Stimulated activated memory B cell treated with anti-CD40 and anti-IgM and Interleukin-4, amounts not matched to agents 10 μg/mL and 1 μg/mL and 100 μg/mL, for 72 hours (primary cell): Measurements from ENCODE around the gene ACTL6B.
"Not testable (repeated sequence)": the region's sequence is repeated elsewhere in the genome, so short reads cannot be mapped to it uniquely, and the experiment has no call there.

ENCODE experiments used
- ATAC-seq: fragments of 150-1000 bp; cut with Tn5 transposase; 2 replicates; pipeline ENCODE4 v1.10.0; 2021
- H3K27ac Mint-ChIP-seq: one replicate; pipeline ENCODE4 v1.8.0; 2022; ENCODE audit warnings: mild to moderate bottlenecking, mixed read lengths
- H3K27me3 Mint-ChIP-seq: one replicate; pipeline ENCODE4 v1.8.0; 2022; ENCODE audit warnings: mixed read lengths
- H3K36me3 Mint-ChIP-seq: one replicate; pipeline ENCODE4 v1.8.0; 2022; ENCODE audit warnings: mixed read lengths
- H3K4me1 Mint-ChIP-seq: one replicate; pipeline ENCODE4 v1.8.0; 2022; ENCODE audit warnings: mixed read lengths
- H3K4me3 Mint-ChIP-seq: one replicate; pipeline ENCODE4 v1.8.0; 2022; ENCODE audit warnings: mild to moderate bottlenecking, moderate library complexity, mixed read lengths
- H3K9me3 Mint-ChIP-seq: one replicate; pipeline ENCODE4 v1.8.0; 2022; ENCODE audit warnings: mixed read lengths

ACTL6B gene

DNA sequence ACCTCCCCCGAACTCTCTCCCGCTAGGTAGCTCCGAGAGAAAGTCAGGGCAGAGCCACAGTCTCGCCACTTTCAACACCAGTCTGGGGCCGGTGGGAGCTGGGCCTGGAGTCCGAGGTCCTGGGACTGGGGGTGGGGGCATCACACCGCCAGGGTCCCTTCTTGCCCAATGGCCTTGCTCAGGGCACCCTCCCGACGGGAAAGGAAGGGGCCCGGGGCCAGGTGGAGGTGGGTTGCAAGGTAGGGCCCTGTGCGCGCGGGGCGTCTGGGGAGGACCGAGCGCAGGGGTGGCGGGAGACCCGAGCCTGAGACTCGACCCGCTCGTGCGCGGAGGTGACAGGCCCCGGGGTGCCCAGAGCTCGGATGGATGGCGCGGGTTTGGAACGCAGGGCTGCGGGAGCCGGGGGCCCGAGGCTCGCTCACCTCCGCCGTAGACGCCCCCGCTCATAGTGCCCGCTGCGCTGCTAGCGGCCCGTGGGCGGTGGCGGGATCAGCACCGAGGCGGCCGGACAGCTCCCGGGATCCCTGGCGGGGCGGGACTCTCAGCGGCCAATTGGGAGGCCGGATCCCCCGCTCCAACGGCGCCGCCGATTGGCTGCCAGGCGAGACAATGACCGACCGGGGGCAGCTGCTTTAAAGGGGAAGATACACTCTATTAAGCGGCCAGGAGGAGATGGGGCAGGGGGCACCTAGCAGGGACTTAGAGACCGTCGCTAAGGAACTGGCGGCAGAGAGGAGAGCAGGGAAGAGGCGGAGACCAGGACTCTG is at the start of gene ACTL6B:
TSS of gene ACTL6B (minus strand) at position 541 of the 767 bp plus-strand sequence. CDS start at position 447, 94 bp downstream.
- ATAC-seq = no peak
- Mint-ChIP-seq H3K36me3 (no peaks in the 10 kb centered on the region), H3K27me3 (peaks cover 70% of the 10 kb centered on the region)

GRCh38 chr7:100705320-100705752 is 49.1 kb upstream of the ACTL6B start:
- peak overlapping the region; percentile 96 for H3K27ac Mint-ChIP-seq
- H3K36me3 Mint-ChIP-seq = peaks cover 3% of the 10 kb centered on the region
- H3K9me3 Mint-ChIP-seq = no peaks in the 10 kb centered on the region
- no peaks in the 10 kb centered on the region for H3K27me3 Mint-ChIP-seq
- peak; percentile 84 for ATAC-seq
- peak overlapping the region; percentile 99 for H3K4me3 Mint-ChIP-seq
- H3K4me1 Mint-ChIP-seq = peaks cover 23% of the 10 kb centered on the region

More for the DNA sequence above, at the start of gene ACTL6B:
- Mint-ChIP-seq H3K27ac (no peak within 1 kb of the TSS), H3K9me3 (no peaks in the 10 kb centered on the region), H3K4me3 (no peak within 1 kb of the TSS), H3K4me1 (no peaks in the 10 kb centered on the region)

DNA sequence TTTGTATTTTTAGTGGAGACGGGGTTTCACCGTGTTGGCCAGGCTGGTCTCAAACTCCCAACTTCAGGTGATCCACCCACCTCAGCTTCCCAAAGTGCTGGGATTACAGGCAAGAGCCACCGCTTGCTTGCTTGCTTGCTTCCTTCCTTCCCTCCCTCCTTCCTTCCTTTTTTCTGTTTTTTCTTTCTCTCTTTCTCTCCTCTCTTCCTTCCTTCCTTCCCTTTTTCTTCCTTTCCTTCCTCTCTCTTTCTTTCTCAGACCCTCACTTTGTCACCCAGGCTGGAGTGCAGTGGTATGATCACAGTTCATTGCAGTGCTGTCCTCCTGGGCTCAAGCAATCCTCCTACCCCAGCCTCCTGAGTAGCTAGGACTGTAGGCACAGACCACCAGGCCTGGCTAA is 44.8 kb upstream of the ACTL6B start:
- peak overlapping the region; percentile 35 for H3K27ac Mint-ChIP-seq
- not testable (repeated sequence) for ATAC-seq, H3K9me3 Mint-ChIP-seq, H3K36me3 Mint-ChIP-seq, H3K4me1 Mint-ChIP-seq, H3K27me3 Mint-ChIP-seq, H3K4me3 Mint-ChIP-seq

DNA sequence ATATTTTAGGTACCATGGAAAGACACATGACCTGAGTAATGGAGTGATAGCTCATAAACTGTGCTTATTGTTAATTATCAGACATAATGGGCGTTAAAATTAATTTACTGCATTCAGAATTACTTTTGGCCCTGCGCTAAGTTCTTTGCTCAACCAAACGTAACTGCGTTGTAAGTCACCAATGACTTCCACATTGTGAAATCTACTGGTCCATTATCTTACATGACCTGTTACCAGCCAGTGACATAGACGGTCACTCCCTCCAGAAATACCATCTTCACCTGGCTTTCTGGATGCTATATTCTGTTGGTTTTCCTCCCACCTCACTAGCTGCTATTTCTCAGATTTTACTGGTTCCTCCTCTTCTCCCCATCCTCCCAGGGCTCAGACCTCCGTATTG is 42.8 kb upstream of the ACTL6B start:
- Mint-ChIP-seq H3K9me3 (no peaks in the 10 kb centered on the region), H3K36me3 (no peaks in the 10 kb centered on the region), H3K27ac (no peak overlapping the region), H3K27me3 (no peaks in the 10 kb centered on the region), H3K4me3 (no peak overlapping the region), H3K4me1 (peaks cover 14% of the 10 kb centered on the region)
- no peak for ATAC-seq

DNA sequence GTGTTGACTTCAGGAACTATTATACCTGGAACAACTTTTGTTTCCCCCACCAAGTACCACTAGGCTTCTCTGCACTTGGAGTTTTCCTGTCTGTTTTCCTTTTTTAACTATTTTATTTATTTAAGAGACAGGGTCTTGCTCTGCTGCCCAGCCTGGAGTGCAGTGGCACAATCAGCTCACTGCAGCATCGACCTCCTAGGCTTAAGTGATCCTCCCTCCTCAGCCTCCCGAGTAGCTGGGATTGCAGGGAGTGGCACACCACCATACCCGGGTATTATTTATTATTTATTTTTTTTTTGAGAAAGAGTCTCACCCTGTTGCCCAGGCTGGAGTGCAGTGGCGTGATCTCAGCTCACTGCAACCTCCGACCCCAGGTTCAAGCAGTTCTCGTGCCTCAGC is 39.9 kb upstream of the ACTL6B start:
- H3K4me3 Mint-ChIP-seq = no peak overlapping the region
- no peaks in the 10 kb centered on the region for H3K9me3 Mint-ChIP-seq
- no peak for ATAC-seq
- peaks cover 36% of the 10 kb centered on the region for H3K4me1 Mint-ChIP-seq
- H3K27me3 Mint-ChIP-seq = no peaks in the 10 kb centered on the region
- peak overlapping the region; percentile 74 for H3K27ac Mint-ChIP-seq
- peaks cover 5% of the 10 kb centered on the region for H3K36me3 Mint-ChIP-seq

DNA sequence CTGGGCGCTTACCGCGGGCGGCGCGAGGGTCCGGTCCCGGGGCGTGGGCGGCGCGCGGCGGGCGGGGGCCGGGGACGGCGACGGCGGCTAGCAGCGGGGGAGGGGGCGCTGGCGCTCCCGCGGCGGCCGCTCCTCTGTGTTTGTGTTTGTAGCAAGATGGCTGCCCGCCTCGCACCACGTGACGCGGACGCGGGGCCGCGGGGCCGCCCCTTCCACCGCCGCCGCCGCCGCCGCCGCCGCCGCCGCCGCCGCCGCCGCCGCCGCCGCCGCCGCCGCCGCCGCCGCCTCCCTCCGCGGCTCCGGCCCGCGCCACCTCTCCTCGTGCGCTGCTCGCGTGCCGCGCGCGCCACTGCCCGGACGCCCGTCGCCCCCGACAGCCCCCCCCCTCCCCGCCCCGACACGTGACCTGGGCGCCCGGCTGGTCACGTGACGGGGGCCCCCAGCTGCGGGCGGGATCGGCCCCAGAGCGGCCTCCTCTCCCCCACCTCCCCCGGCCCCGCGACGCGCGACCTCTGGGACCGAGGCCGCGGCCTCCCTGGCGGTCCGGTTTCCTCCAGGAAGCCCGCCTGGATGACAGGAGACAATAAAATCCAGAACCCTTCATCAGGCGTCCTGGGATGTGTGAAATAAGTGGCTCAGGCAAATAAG is 38.0 kb upstream of the ACTL6B start, which contains the start of gene GIGYF1:
TSS of gene GIGYF1 (minus strand) at position 153 of the 648 bp plus-strand sequence. CDS start 6,012 bp downstream, outside the sequence.
- Mint-ChIP-seq H3K4me3 (peak within 1 kb of the TSS; percentile 99), H3K36me3 (peaks cover 5% of the 10 kb centered on the region), H3K27me3 (no peaks in the 10 kb centered on the region), H3K27ac (peak within 1 kb of the TSS; percentile 94), H3K4me1 (peaks cover 47% of the 10 kb centered on the region), H3K9me3 (no peaks in the 10 kb centered on the region)
- ATAC-seq = peak; percentile 78

DNA sequence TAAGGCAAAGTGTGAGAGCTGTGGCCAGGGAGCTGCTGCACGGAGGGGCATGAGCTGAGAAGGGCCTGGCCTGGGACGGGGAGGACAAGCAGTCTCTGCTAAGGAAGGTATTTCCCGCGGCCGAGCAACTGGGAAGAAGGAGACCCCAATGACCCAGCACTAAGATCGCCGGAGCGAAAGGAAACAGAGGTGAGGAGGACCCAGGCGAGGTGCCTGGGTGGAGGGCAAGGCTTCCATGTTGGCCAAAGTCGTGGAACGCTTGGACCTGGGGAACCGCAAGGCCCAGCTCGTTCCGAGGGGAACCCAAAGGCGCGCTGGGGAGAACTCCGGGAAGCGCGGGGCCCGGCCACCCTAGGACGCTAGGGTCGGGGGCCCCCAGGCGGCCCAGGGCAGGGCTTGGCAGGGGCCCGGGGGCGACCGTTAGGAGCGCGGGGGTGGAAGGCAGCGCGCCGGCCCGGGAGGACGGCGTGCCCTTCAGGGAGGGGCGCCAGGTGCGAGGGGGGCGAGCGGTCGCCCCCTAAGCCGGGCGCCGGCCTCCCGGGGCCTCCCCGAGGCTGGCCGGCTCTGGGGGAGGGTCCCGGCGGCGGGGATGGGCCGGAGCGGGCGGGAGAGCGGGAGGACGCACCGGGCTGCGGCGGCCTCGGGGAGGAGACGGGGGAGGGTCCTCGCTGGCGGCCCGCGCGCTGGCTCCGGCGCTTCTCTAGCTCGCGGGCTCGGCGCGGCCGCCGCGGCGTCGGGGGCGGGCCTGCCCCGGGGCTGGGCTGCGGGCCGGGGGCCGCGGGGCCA is 37.3 kb upstream of the ACTL6B start:
- H3K27ac Mint-ChIP-seq = peak overlapping the region; percentile 94
- H3K4me1 Mint-ChIP-seq = peaks cover 54% of the 10 kb centered on the region
- no peaks in the 10 kb centered on the region for H3K9me3 Mint-ChIP-seq
- H3K36me3 Mint-ChIP-seq = peaks cover 9% of the 10 kb centered on the region
- peak; percentile 67 for ATAC-seq
- peak overlapping the region; percentile 99 for H3K4me3 Mint-ChIP-seq
- no peaks in the 10 kb centered on the region for H3K27me3 Mint-ChIP-seq

DNA sequence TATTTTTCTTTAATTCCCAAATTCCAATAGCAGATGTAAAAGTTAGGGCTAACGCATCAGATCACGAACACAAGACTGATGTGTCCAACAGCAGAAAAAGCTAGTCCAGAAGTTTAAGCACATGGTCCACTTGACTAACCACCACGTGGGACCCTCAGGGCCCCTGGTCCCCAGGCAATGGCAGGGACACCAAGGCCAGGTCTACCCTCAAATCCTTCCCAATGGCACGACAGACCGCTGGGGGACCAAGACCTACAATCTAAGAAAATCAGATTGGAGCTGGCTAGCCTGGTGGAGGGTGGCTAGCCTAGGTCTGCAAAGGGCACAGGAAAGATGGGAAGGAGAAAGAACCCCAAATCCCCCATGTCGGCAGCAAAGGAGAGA is 36.3 kb upstream of the ACTL6B start:
- ATAC-seq = no peak
- Mint-ChIP-seq H3K4me3 (peak overlapping the region; percentile 99), H3K27ac (peak overlapping the region; percentile 94), H3K27me3 (no peaks in the 10 kb centered on the region), H3K9me3 (no peaks in the 10 kb centered on the region), H3K36me3 (peaks cover 15% of the 10 kb centered on the region), H3K4me1 (peaks cover 62% of the 10 kb centered on the region)

DNA sequence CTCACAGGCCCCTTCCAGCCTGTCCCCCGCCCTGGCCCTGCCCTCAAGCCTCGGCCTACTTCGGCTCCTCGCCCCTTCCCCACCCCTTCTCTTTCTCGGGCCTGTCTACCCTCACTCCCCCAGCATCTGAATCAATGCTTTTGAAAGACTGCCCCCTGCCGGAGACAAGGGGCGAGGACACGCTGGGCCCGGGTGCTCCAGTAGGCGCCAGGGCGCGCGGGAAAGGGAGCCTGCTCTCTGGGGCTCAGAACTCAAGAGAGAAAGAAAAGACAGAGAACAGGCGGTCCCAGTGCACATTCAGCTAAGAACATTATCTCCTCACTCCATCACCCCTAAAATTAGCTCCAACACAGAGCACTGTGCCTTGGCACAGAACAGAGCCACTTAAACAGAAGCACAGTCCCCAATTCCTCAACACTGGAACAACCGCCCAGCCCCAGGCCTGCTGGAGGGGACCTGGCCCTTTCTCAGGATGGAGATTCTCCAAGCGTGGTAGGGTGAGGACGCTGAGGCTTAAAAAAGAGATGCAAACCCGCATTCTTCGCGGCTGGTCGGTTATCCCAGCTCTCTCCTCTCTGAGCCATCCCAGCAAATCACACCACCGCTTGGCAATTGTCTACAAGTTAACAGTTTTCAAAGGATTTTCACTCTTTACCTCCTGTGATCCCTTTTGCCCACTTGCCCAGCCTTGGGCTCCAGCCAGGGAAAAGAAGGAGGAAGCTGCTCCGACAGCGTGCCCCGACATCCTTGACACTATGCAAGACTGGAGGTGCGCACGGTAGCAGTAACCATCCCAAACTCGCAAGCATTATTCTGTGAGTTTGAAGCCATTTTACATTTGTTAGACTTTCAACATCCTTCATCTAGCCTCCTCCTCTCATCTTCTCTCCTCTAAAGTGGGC is 35.7 kb upstream of the ACTL6B start:
- Mint-ChIP-seq H3K4me3 (peak overlapping the region; percentile 99), H3K4me1 (peaks cover 62% of the 10 kb centered on the region), H3K9me3 (no peaks in the 10 kb centered on the region), H3K27me3 (no peaks in the 10 kb centered on the region), H3K36me3 (peaks cover 21% of the 10 kb centered on the region), H3K27ac (no peak overlapping the region)
- peak; percentile 71 for ATAC-seq

DNA sequence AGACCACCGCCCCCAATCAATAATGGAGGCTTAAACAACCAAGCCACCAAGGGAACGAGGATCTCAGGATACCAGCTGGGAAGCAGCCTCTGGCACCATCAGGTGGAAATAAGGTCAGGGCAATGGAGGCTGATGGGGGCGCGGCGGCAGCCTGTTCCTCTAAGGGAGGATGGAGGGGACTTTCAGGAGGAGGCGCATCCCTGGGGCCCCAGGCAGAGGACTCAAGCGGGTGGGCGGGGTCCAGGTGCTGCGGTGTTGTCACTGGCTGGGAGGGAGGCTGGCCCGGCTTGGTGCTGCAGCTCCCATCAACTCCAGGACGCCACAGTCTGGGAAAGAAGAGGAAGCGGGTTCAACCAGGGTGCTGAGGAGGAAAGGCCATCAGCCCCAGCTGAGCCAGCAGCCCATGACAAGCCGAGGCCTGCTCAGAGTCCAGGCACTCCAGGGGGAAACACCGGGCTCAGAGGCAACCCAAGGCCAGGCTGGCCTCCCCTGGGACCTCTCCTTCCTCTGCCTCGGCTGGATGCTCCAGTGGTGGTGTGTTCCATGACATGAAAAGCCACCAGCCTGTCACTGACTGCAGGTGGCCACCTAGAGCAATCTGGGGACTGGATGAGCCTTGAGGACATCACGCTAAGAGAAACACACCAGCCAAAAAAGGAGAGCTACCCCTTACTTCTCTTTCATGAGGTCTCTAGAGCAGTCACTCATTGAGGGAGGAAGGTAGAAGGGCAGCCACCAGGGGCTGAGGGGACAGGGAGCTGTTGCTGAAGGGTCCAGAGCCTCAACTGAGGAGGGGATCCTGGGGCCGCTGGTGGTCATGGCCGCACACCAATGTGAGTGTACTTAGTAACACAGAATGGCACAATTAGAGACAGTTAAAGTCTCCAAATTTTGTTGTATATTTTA is 33.2 kb upstream of the ACTL6B start:
- Mint-ChIP-seq H3K27ac (peak overlapping the region; percentile 71), H3K4me1 (peaks cover 47% of the 10 kb centered on the region), H3K9me3 (no peaks in the 10 kb centered on the region), H3K27me3 (no peaks in the 10 kb centered on the region), H3K4me3 (no peak overlapping the region), H3K36me3 (peaks cover 40% of the 10 kb centered on the region)
- ATAC-seq = peak; percentile 7

DNA sequence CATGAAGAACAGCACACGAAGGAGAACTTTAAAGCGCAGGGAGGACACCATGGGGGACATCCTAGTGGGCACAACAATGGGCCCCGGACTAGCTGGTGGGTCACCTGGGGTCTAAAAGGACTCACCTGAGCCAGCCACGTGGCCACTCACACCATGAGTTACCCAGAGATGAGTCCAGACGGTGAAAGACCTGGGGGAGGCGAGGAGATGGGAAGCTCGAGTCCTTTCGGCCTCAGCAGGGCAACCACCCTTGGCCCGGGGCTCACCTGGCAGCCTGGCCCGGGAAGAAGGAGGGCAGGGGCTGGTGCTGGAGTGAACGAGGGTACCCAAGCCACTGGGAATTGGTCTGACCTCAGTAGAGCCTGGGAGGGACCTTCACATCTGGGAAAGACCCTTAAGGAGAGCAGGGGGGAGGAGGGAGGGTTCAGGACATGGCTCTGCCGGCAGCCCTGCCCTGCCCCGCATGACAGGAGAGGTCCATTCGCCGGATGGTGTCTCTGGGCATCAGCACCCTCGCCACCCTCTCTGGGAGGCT is 32.1 kb upstream of the ACTL6B start:
- Mint-ChIP-seq H3K4me3 (no peak overlapping the region), H3K9me3 (no peaks in the 10 kb centered on the region), H3K27me3 (no peaks in the 10 kb centered on the region), H3K4me1 (peaks cover 46% of the 10 kb centered on the region), H3K27ac (peak overlapping the region; percentile 71), H3K36me3 (peaks cover 41% of the 10 kb centered on the region)
- ATAC-seq = no peak

DNA sequence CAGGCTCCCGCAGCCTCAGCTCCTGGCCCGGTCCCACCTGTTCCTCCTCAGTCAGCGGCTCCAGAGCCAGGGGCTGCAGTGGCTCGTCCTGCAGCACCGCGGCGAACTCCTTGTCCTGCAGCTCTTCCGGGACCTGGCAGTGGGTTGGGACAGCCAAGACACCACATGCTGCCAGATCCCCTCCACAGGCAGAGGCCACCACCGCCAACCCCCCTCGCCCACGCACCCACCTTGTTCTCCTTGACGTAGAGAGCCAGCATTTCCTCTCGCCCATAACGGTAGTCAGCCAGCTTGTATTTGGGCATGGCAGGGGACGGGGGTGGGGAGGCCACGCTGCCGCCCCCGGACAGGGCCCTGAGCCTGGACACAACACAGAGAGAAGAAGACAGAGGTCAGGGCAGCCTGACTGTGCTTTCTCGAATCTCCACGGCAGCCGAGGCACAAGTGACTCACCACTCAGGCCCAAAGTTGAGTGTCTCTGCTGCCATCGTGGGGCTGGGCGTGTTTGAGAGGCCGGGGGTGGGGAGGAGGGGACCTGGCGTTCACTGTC is 31.6 kb upstream of the ACTL6B start:
- no peaks in the 10 kb centered on the region for H3K27me3 Mint-ChIP-seq
- no peaks in the 10 kb centered on the region for H3K9me3 Mint-ChIP-seq
- H3K4me3 Mint-ChIP-seq = no peak overlapping the region
- peak overlapping the region; percentile 71 for H3K27ac Mint-ChIP-seq
- H3K4me1 Mint-ChIP-seq = peaks cover 40% of the 10 kb centered on the region
- no peak for ATAC-seq
- peaks cover 41% of the 10 kb centered on the region for H3K36me3 Mint-ChIP-seq

DNA sequence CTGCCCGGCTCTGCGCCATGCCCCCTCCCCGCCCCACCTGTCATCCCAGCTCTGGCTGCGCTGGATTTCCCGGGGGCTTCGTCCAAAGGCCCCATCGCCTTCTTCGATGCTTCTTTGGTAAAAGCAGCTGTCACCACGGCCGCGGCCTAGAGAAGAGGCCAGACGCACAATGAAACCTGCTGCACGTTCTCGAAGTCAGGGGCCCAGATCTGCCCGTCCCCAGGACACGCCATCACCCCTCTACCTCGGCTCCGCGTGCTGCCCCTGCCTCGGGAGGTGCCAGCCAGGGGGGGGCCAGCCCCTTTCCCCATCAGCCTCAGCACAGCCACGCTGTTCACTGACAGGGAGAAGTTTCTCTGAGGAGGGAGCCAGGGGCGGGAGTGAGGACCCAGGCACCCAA is 31.0 kb upstream of the ACTL6B start:
- ATAC-seq = no peak
- Mint-ChIP-seq H3K4me3 (no peak overlapping the region), H3K4me1 (peaks cover 35% of the 10 kb centered on the region), H3K27ac (no peak overlapping the region), H3K9me3 (no peaks in the 10 kb centered on the region), H3K27me3 (no peaks in the 10 kb centered on the region), H3K36me3 (peaks cover 41% of the 10 kb centered on the region)
